NCI-H1417 treated with DMSO at 0.1 percent for 48 hours (cell line): ENCODE results near the gene LRGUK.

ENCODE experiments used
- DNase-seq: peaks from one replicate; lab custom pipeline; 2025; lab: John Stamatoyannopoulos, UW

Gene LRGUK

DNA sequence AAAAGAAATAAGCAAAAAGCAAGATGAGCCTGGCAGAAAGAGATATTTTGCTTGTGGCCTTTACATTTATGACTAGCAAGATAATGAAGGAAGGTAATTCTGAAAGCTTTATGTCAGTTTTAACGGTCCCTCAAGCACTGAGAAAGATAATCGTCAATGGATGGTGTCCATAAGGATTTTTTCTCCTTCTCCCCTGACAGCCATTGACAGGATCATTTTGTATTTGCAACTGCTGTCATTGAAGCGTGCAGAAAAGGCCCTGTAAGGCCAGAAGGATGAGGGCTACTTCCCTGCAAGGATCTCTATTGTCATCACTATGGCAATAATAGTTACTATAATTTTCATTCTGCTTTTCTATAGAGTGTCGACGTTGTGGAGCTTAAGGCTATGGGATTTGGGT lies 994 bp upstream of the LRGUK start:
- no peak for DNase-seq

DNA sequence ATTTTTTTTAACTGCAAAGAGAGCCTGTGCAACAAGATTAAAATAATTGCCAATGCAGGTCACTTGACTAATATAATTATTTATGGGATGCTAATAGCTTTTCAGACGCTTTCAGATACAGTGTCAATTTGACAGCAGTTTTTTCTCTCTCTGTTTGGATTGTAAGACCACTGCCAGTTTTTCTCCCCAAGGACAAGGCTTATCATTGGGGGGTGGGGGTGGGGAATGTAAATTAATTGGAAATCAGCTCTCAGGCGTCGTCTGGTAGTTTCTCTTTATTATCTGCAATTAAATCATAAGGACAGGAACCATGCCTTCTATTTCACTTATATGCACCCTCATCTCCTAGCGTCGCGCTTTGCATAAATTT lies 559 bp upstream of the LRGUK start:
- DNase-seq = no peak

DNA sequence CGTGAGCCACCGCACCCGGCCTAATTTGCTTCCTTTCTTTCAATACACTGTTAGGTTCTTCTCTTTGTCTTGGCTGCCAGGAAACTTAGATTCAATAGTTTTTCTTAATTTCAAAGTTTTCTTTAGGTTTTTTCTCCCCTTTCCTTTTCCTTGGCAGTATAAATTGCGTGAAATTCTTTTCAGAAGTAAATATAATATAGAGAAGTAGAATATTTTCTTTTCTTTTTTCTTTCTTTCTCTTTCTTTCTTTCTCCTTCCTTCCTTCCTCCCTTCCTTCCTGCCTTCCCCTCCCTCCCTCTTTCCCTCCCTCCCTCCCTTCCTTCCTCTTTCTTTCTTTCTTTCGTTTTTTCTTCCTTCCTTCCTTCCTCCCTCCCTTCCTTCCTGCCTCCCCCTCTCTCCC lies 1.7 kb downstream of the LRGUK start:
- no peak for DNase-seq

DNA sequence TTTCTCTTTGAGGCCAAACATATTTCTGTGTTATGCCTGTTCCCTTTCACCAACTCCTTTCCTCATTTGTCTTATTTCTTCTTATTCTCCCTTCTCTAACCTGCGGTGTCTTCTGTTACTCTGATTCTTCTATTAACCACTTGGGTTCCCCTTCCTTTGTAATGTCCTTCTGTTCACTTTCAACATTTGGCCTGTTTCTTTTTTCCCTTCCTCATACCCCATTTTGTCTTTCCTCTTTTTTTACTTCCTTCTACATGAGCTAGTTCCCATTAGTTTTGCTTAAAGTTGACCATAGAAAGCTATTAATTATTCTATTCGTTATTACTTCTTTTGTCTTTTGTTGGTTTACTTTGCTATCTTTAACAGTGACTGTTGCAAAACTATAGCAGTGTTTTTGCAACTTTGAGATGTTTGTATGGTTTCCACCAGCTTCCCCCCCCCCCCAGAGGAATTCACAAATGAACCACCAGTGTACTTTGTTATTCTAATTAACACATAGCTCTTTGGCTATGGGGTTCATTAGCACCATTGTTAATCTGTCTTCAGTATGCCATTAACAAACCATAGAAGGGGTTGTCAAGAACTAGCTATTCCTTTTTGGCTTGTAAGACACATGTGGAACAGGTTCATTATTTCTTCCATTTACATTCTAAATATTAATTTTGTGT lies 2.9 kb downstream of the LRGUK start:
- no peak for DNase-seq

DNA sequence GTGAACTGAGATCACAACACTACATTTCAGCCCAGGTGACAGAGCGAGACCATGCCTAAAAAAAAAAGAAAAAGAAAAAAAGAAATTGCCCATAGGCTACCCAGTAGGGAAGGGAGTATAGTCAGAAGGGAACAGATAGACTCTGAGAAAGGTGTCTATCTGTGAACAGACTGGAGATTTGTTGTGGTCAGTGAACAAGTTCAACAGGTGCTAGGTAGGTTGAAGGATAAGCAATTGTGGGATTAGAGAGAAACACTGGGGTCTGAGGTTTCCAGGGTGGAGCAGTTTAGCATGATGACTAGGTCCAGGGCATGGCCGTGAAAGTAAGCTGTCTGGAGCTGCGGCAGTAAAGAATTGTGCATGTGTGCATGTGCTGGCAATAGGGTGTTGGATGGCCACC lies 6.9 kb downstream of the LRGUK start:
- DNase-seq = no peak

DNA sequence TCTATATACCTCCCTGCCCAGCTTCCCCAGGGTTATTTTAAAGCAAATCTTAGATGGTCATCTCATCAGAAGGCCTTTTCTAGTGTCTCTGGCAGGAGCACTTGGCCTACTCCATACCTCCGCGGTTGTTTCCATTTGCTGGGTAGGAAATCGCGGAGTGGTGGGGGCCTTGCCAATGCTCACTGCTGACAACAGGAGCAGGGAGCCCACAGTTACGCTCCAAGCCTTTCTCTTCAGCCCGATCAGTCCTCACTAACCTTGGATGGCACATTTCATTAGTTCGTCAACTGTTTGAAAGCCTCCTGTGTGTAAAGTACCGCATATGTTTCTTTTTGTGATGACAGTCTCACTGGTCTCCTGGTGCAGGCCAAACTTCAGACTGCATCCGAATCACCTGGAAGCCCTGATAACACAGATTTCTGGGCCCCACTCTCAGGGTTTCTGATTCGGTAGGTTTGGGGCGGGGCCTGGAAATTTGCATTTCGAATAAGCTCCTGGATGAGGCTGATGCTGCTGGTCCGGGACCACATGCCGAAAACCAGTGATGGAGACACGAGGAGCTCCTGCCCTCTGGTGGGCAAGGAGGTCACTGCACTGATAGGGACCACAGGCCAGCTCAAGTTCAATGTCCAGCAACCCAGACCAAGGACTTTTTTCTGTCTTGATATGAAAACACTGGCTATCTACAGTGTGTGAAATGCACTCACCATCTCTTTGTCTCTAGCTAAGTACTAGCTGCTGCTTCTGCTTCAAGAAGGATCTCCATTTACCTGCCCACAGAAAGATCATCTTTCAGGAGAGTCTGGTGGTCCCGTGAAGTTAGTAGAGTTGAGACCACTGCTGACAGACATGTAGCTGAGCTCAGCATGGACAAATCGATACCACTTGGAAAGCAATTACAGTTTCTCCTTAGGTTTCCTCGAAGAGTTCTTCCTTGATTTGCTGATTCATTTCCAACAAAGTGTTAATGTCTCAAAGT lies 14.0 kb downstream of the LRGUK start:
- DNase-seq = no peak

DNA sequence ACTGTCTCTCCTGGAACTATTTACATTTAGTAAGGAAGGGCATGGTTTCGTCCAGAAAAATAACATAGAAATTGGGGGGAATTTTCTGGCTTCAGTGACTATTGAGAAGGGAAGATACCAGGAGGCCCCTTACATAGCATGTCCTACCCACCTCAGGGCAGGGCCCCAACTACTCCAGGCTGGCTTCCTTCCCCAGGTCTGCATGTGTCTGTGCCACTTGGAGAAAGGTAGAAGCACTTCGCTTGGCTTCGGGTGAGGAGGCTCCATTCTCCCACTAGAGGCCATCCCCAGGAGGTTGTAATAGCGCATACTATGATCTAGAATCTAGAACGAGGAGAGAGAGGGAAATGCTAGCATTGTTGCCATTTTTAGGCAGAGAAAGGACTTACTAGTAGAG lies 14.7 kb downstream of the LRGUK start:
- no peak for DNase-seq

DNA sequence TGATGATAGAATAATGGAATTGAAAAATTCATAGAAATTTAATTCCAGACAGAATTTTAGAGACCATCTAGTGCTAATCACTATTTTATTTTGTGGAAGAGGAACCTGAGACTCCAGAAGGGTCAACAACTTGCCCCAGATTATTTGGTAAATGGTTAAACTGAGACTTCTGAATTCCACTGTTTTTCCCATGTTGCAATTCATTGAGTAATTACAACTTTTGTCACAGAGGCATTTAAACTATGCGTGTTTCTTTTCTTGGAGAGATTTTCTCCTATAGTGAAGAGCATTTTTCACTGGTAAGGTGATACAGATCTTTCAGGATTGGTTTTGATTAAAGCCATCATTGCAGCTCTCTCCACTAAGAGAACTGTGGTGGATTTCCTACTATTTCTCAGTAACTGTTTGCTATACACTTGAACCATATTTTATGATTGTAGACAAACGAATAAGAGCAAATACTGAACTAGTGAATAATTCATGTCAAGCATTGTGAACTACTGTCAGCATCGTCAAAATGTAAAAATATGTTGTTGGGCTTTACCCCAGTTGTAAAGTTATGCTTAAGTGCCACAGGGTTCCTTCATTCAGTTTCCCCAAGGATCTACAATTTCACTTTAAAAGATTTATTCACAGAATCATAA lies 26.5 kb downstream of the LRGUK start:
- DNase-seq = no peak

DNA sequence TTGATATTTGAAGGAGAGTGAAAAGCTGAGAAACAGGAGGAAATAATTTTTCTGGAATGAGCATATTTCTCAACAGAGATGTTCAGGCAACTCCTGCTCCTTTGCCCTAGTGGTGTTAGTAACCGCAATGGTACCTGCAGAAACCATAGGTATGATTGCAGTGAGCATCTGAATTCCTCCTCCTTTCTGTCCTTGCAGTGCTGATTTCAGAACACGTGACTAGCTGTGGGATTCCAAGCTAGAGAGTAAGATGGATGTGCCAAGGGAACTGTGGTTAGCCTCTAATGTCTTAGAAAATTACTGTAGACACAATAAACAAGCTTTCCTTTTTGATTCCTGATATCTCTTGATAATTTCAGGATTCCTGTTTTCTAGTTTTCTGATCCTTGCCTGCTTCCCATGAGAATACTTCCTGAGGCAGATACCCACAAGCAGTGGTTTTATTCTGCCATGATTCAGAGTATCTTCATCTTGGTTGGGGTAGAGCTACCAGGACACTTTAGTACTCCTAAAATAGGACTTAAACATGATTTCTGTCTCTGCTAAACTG lies 27.5 kb downstream of the LRGUK start:
- no peak for DNase-seq

DNA sequence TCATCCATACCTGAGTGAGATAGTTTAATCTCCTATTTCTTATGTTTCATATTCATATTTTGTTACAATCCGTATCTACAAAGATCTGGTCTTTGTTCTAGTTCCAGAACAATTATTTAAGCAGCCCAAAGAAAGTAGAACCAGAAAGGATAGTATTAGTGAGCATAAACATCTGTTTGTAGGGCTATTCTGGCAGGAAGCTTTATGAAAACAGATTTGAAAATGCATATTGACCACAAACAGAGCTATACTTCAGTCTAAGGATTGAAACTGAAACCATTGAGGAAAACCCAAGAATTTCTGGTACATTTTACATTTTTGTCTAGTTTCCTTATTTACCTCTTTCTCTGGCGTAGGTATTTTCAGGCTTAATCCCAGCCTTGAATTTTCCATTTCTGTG lies 28.1 kb downstream of the LRGUK start:
- DNase-seq = no peak

DNA sequence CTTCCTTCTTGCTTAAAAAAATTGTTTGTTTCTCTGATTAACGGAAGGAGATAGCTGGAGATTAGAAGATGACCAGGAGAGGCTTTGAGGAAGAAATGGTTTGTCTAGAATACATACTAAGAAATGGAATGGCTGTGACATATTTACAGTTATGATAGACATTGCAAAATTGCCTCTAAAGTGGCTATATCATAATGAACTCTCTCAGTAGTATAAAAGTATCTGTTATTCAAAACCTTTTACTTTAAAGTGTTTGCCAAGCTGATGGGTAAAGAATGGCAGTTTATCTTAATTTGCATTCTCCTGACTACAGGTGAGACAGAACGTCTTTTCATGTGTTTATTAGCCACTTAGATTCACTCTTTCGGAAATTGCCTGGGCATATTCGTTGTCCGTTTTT lies 28.7 kb downstream of the LRGUK start:
- DNase-seq = no peak

DNA sequence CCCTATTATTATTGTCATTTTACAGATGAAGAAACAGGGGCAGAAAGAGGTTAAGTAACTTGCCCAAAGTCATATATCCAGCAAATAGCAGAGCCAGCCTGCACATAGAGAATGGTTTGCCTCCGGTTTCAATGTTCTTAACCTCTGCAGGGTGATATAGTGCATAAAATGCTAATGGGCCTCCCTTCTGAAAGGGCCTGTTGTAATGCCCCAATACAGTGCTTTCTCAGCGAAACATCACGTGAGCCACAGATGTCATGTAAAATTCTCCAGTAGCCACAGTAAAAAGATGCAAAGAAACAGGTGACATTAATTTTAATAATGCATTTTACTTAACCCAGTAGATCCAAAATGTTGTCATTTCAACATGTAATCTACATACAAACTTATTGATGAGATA lies 38.1 kb downstream of the LRGUK start:
- DNase-seq = no peak

DNA sequence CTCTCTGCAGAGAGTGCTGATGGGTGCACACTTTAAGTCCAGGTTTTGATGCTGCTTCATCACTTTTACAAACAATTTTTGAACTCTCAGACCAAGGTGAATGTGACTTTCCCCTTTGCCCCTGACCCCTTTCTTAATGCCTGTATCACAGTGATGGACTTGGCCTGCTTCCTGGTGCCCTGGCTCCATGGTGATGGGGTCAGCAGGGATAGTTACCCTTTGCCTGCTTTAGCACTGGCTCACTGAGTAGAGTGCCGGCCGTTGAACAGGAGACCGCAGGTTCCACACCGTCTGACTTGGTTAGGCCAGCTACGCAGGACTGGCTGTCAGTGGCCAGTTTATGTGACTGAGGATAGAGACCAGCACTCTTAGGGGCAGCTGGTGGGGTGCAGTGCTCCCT lies 40.1 kb downstream of the LRGUK start:
- no peak for DNase-seq

DNA sequence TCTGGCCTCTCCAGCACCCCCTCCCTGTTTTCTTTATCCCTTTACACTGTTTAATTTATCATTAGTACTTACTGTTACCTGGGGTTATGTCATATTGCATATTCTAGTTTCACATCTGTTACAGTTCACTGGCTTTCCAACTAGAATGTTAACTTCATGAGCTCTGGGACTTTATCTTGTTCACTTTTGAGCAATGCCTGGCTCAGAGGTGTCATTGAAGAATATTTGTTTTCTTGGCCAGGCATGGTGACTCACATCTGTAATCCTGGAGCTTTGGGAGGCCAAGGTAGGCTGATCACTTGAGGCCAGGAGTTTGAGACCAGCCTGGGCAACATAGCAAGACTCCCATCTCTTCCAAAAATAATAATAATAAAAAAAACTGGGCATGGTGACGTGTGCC lies 40.7 kb downstream of the LRGUK start:
- no peak for DNase-seq

DNA sequence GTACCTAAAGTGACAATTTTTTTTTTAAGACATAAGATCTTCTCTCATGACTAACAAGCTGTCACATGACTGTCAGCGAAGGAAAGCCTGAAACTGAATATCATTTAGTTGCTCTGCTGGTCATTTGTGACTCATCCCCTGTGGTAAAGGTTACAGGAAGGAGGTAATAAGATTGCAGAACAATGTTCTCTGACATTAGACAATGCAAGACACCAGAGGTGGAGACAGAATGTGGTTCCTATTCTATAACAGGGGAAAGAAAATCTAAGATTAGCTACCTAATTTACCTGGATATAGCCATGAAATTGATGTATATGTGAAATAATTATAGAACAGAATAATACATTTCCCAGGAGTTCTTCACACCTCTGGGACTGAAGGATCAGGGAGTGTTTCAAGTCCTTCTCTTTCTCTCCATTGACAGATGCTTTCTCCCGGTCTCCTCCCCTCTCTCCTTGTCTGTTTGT lies 47.7 kb downstream of the LRGUK start:
- no peak for DNase-seq

DNA sequence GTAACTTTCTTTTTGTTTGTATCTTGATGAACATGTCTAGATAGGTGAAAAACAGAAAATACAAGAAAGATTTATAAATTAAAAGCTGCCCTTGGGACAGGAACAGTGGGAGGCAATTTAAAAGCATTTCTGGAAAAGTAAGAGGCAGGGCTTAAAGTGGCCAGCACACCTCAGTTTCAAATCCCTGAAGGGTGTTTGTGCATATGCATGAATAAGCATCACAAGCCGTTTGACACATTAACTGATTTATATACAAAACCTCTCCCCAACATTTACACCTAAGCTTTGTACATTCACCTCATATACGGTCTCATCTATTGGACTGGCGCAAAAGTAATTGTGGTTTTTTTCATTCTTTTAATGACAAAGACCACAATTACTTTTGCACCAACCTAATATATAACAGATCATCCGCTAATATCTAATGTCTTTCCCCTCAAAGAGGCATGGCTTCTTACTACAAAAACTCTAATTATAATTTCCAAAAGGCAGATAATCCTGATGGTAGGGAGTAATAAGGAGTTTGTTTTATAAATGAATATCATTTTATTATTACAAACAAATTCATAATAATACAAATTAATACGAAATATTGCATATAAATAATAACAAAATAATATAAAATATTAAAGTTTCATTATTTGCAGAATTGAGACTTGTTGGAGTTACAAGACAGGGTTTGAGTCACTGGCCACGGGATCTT lies 48.3 kb downstream of the LRGUK start:
- no peak for DNase-seq

DNA sequence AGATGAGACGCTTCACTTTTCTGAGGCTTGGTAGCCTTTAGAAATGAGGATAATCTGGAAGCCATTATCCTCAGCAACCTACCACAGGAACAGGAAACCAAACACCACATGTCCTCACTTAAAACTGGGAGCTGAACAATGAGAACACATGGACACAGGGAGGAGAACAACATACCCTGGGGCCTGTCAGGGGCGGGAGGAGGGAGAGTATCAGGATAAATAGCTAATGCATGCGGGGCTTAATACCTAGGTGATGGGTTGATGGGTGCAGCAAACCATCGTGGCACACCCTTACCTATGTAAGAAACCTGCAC lies 48.9 kb downstream of the LRGUK start:
- DNase-seq = no peak

DNA sequence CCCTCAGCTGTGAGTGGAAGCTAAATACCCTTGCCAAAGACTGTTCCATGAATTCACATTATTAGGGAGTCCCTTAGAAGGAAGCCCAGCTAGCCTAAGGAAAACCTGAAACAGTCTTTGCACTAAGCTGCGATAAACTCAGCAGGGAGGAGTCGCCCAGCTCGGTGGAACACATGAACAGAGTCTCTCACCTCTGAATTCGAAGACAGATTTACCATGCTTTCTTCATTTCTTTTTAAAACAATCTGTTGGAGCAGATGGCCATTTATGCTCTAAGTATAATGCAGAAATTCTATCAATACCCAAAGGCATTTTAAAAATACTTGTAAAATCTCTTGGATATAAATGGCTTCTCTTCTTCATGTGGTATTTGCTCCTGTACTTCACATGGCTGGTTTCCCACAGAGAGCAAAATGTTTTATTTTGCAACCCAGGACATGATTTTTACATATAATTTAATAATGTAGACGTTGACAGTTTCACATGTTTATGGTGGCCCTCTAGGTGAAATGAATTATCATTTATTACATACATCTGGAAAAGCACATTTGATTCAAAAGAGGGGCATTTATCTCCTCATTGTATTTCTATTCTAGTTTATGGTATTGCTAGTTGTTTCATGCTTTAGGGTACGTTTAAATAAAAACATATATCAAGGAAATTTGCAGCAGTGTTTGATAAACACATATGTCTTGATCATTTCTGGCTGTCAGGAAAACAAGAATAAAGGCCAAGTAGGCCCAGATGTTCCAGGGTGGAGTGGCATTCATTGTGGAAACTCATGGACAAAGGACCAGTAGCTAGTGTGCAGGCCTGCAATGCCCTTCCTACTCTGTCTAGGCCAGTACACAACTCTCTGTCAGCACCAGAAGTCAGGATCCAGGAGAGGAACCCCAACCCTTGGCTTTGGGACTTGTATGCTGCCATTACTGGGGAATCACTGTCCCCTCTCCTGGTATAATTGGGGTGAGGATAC lies 52.2 kb downstream of the LRGUK start:
- no peak for DNase-seq

DNA sequence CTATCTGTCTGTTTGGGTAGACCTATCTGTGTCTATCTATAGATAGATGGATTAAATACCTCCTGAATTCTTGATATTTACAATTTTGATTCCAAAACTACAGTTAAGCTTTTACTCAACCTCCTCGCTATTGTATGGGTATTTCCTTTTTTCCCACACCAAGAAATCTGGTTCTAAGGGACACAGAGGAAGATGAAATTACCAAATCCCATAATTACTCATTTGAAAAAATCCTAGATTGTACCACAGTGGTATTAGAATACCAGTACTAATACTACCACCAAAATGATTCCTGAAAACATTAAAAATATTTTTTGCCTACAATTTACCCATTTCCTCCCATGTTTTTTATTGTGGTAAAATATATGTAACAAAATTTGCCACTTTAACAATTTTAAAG lies 53.2 kb downstream of the LRGUK start:
- DNase-seq = no peak

DNA sequence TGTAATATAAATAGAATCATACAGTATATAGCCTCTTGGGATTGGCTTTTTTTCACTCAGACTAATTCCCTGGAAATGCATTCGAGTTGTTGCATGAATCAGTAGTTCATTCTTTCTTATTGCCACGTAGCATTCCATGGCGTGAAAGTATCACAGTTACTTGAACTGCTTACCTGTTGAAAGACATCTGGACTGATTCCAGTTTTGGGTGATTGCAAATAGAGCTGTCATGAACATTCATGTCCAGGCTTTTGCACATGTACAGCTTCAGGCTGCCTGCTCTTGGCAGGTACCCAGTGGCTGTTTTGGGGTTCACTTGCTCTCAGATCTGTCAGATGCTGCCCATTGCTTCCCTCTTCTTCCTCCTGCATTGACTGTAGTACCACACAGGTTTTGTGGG lies 54.9 kb downstream of the LRGUK start:
- no peak for DNase-seq

DNA sequence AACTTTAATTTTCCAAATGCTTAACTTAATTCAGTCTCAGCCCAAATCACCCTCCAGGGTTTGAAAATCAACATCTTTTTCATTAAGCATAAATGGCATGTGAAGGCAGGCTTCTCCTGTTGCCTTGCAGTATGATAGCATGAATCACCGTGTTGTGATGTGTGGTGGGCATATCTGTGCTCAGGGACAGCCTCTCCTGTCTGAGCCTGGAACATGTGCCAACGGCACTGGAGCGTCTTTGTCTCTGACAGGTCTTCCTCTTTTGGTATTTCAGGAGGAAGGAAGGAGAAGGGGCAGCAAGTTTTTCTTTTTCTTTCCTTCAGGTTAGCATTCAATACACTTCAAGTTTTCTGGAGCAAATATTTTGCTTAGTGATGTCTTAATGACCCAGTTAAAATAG lies 57.6 kb downstream of the LRGUK start:
- no peak for DNase-seq
